OCI-LY1 (cell line): ENCODE measurements around the gene BBS9.

Source experiments
- H2AFZ ChIP-seq: fragments of 200-600 bp; sonication (generic), shearing (Covaris generic); 2 replicates; pipeline ENCODE4 v1.6.0; 2014; ENCODE audit warnings: antibody characterized with exemption, mild to moderate bottlenecking, low read length
- H3F3A ChIP-seq: fragments of 200-600 bp; sonication (generic), shearing (Covaris generic); 2 replicates; pipeline ENCODE4 v1.6.0; 2014; ENCODE audit warnings: mild to moderate bottlenecking, antibody characterized with exemption, low read length, moderate library complexity; ENCODE audit not compliant: insufficient read depth
- H3K27ac ChIP-seq: fragments of 200-600 bp; sonication (generic); 2 replicates; pipeline ENCODE4 v1.5.1; 2014; ENCODE audit warnings: low read length, mixed run types, mild to moderate bottlenecking, low read depth; ENCODE audit not compliant: poor library complexity, severe bottlenecking
- H3K27me3 ChIP-seq: fragments of 200-600 bp; sonication (generic); 2 replicates; pipeline ENCODE4 v1.6.0; 2014; ENCODE audit warnings: antibody characterized with exemption, mild to moderate bottlenecking, low read length, moderate library complexity; ENCODE audit not compliant: insufficient read depth
- H3K36me3 ChIP-seq: fragments of 200-600 bp; sonication (generic); 2 replicates; pipeline ENCODE4 v1.6.1; 2014; ENCODE audit warnings: mild to moderate bottlenecking, antibody characterized with exemption, low read length, moderate library complexity, mixed read lengths; ENCODE audit not compliant: insufficient read depth
- H3K4me1 ChIP-seq: fragments of 200-600 bp; sonication (generic); 2 replicates; pipeline ENCODE4 v1.5.1; 2014; ENCODE audit warnings: mild to moderate bottlenecking, low read length, moderate library complexity; ENCODE audit not compliant: insufficient read depth, severe bottlenecking
- H3K4me2 ChIP-seq: fragments of 200-600 bp; sonication (generic), shearing (Covaris generic); 2 replicates; pipeline ENCODE4 v1.6.1; 2014; ENCODE audit warnings: low read length
- H3K4me3 ChIP-seq: fragments of 200-600 bp; sonication (generic); 2 replicates; pipeline ENCODE4 v1.5.1; 2014; ENCODE audit warnings: low read length, low read depth, mild to moderate bottlenecking, mixed read lengths; ENCODE audit not compliant: poor library complexity, severe bottlenecking
- H3K79me2 ChIP-seq: fragments of 200-600 bp; shearing (Covaris generic); 2 replicates; pipeline ENCODE4 v1.6.1; 2016; ENCODE audit warnings: mixed run types, low read length, mixed read lengths; ENCODE audit not compliant: insufficient read depth
- H3K9ac ChIP-seq: fragments of 200-600 bp; sonication (generic), shearing (Covaris generic); 2 replicates; pipeline ENCODE4 v1.6.1; 2014; ENCODE audit warnings: mild to moderate bottlenecking, low read length, mixed read lengths
- H3K9me2 ChIP-seq: fragments of 200-600 bp; sonication (generic), shearing (Covaris generic); 2 replicates; pipeline ENCODE4 v1.6.1; 2014; ENCODE audit warnings: low read depth, mild to moderate bottlenecking, low read length, mixed read lengths
- H3K9me3 ChIP-seq: fragments of 200-600 bp; shearing (Covaris generic); 2 replicates; pipeline ENCODE4 v1.6.1; 2014; ENCODE audit warnings: low read length, mixed read lengths
- H4K20me1 ChIP-seq: fragments of 200-600 bp; sonication (generic), shearing (Covaris generic); 2 replicates; pipeline ENCODE4 v1.6.0; 2016; ENCODE audit warnings: mild to moderate bottlenecking, low read length; ENCODE audit not compliant: insufficient read depth
- CTCF ChIP-seq: fragments of 200-600 bp; sonication (generic), shearing (Covaris generic); IDR thresholded peaks from 2 replicates; pipeline ENCODE4 v1.5.1; 2017; ENCODE audit warnings: mild to moderate bottlenecking, antibody characterized with exemption, low read length, moderate library complexity, mixed read lengths
- EZH2 ChIP-seq: fragments of 200-600 bp; sonication (generic), shearing (Covaris generic); IDR thresholded peaks from 2 replicates; pipeline ENCODE4 v1.8.0; 2017; ENCODE audit warnings: borderline replicate concordance, mixed run types, mild to moderate bottlenecking, antibody characterized with exemption, low read length, moderate library complexity, mixed read lengths

BBS9 gene

GRCh38 chr7:33410266-33410665 is 280.9 kb downstream of the BBS9 start:
- no peaks in the 10 kb centered on the region for H3K27me3 ChIP-seq
- H3K9ac ChIP-seq, result no peak overlapping the region
- no peaks in the 10 kb centered on the region for H3K79me2 ChIP-seq
- H3K4me1 ChIP-seq, result no peaks in the 10 kb centered on the region
- H3K9me3 ChIP-seq, result no peaks in the 10 kb centered on the region
- TF ChIP-seq CTCF, result no peak
- no peak for TF ChIP-seq EZH2
- no peak overlapping the region for H3K4me3 ChIP-seq
- H3K27ac ChIP-seq, result no peak overlapping the region
- no peak overlapping the region for H2AFZ ChIP-seq
- no peaks in the 10 kb centered on the region for H3F3A ChIP-seq
- H3K9me2 ChIP-seq, result no peaks in the 10 kb centered on the region
- H3K36me3 ChIP-seq, result no peaks in the 10 kb centered on the region
- H3K4me2 ChIP-seq, result no peak overlapping the region
- H4K20me1 ChIP-seq, result no peaks in the 10 kb centered on the region

- no peaks in the 10 kb centered on the region for H3K27me3 ChIP-seq
- no peaks in the 10 kb centered on the region for H3K9me2 ChIP-seq
- H3K79me2 ChIP-seq, result no peaks in the 10 kb centered on the region
- no peaks in the 10 kb centered on the region for H3K4me1 ChIP-seq
- H3K9ac ChIP-seq, result no peak overlapping the region
- no peak for TF ChIP-seq EZH2
- TF ChIP-seq CTCF, result no peak
- no peak overlapping the region for H3K4me2 ChIP-seq
- H3K36me3 ChIP-seq, result no peaks in the 10 kb centered on the region
- H2AFZ ChIP-seq, result no peak overlapping the region
- no peak overlapping the region for H3K4me3 ChIP-seq
- H3F3A ChIP-seq, result no peaks in the 10 kb centered on the region
- no peak overlapping the region for H3K27ac ChIP-seq
- no peaks in the 10 kb centered on the region for H3K9me3 ChIP-seq
- no peaks in the 10 kb centered on the region for H4K20me1 ChIP-seq
These were observed 281.7 kb downstream of the BBS9 start for GRCh38 chr7:33411020-33411419.

GRCh38 chr7:33412331-33412730 is 283.0 kb downstream of the BBS9 start:
- H3F3A ChIP-seq, result no peaks in the 10 kb centered on the region
- H2AFZ ChIP-seq, result no peak overlapping the region
- H4K20me1 ChIP-seq, result no peaks in the 10 kb centered on the region
- H3K9me2 ChIP-seq, result no peaks in the 10 kb centered on the region
- no peaks in the 10 kb centered on the region for H3K79me2 ChIP-seq
- no peak for TF ChIP-seq CTCF
- TF ChIP-seq EZH2, result no peak
- H3K4me3 ChIP-seq, result no peak overlapping the region
- H3K9me3 ChIP-seq, result no peaks in the 10 kb centered on the region
- H3K9ac ChIP-seq, result no peak overlapping the region
- H3K27me3 ChIP-seq, result no peaks in the 10 kb centered on the region
- no peak overlapping the region for H3K4me2 ChIP-seq
- H3K27ac ChIP-seq, result no peak overlapping the region
- no peaks in the 10 kb centered on the region for H3K4me1 ChIP-seq
- no peaks in the 10 kb centered on the region for H3K36me3 ChIP-seq
